GM18511 (cell line): ENCODE measurements around the gene FH.

Source experiments
- ATAC-seq: cut with Tn5 transposase; IDR thresholded peaks from one replicate; pipeline ENCODE4 v1.9.1; 2021; ENCODE audit warnings: mild to moderate bottlenecking, moderate library complexity; ENCODE audit not compliant: unreplicated experiment

The FH gene

GRCh38 chr1:241519308-241520079 lies at the start of gene FH:
TSS of gene FH (minus strand) at chr1:241519755. CDS start at chr1:241519722, 33 bp downstream.
- peak; percentile 95 for ATAC-seq

GRCh38 chr1:241560849-241561187 lies 41.3 kb upstream of the FH start:
- no peak for ATAC-seq

DNA sequence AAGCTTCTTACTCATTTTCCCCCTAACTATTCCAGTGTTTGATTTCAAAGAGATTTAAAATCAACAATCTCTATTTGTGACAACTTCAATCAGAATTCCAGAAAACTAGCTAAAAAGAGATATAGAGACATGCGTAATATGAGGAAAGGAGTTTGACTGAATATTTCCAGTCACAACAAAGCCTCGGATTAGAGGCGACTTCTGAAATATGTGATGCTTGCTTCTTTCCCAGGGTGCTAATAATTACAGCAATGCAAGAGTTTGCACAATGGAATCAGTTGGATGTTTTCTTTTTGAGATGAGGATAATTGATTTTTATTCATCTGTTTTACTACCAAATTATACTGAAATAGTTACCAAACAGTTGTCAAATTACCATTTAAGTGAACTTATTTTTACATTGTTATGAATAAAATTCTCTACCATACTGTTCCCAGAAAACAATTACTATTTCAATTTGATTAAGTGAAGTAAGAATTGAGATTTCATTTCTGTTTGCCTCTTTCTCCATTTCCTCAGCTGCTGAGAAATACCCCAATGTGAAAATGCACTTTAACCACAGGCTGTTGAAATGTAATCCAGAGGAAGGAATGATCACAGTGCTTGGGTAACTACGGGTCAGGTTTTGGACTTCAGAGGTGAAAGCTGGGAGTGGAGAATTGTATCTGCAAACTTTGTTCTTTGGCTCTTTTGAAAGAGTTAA lies 40.7 kb upstream of the FH start:
- ATAC-seq = no peak

- ATAC-seq = no peak
Observed at GRCh38 chr1:241557551-241558193, 38.1 kb upstream of the FH start.

- ATAC-seq = no peak
Observed at GRCh38 chr1:241557031-241557430, 37.5 kb upstream of the FH start.

DNA sequence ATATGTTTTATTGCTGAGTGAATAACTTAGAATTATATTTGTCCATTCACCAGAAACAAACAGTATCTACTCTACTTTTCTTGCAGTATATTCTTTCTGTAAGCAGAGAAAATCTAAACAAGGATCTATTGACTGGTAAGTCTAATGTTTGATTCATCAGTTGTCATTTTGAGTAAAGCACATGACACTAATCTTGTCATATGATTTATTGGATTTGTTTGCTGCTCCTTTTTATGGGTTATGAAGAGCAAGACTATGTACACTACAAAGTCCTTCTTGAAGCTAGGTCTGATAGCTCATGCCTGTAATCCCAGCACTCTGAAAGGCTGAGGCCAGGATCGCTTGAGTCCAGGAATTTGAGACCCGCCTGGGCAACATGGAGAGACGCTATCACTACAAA lies 36.0 kb upstream of the FH start:
- no peak for ATAC-seq

DNA sequence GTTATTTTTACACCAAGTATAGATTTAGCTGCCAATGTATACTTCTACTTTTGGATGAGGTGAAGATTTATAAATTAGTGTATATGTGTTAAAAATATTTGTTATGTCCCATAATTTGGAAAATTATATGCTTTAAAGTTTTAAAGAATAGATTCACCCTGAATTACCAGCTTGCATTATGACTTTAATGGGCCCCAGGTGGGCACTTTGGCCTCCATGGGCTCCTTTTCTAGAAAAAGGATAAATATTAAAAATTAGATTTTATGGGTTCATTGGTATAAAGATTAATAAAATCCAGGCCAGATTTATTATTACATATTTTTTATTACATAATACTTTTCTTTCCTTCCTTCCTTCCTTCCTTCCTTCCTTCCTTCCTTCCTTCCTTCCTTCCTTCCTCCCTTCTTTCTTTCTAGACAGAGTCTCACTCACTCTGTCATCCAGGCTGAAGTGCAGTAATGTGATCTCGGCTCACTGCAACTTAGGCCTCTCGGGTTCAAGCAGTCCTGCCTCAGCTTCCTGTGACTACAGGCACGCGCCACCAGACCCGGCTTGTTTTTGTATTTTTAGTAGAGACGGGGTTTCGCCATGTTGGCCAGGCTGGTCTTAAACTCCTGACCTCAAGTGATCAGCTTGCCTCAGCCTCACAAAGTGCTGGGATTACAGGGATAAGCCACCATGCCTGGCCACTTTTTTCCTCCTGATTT lies 34.5 kb upstream of the FH start:
- ATAC-seq = no peak

GRCh38 chr1:241551759-241552638 lies 32.4 kb upstream of the FH start:
- peak; percentile 86 for ATAC-seq

DNA sequence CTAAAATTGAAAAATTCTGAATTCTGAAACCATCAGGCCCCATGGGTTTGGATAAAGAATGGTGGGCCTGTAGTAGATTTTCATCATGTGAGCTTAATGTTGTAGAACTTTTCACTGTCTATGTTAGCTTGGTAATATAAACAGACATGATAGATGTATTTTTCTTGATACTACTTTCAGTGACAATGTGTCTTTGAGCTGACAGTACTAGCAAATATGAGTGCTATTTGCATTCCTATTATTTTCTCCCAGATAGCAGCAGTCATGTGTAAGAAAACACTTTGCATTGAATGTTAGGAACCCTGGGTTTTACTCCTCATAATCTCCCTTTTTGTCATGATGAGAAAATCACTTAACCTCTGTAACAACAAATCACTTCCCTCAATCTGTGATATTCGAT lies 30.8 kb upstream of the FH start:
- no peak for ATAC-seq

DNA sequence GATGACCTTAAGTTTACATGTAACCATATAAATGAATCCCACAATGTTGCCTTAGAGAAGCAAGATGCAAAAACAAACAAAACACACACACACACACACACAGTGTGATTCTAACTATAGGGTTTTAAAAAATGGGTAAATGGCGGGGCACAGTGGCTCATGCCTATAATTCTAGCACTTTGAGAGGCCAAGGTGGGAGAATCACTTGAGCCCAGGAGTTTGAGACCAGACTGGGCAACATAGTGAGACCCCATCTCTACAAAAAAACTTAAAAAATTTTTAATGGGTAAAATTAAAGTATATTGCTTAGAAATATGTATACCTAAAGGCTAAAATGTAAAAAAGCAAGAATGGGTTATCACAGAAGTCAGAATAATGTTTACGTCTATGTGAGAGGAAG lies 28.5 kb upstream of the FH start:
- ATAC-seq = no peak

DNA sequence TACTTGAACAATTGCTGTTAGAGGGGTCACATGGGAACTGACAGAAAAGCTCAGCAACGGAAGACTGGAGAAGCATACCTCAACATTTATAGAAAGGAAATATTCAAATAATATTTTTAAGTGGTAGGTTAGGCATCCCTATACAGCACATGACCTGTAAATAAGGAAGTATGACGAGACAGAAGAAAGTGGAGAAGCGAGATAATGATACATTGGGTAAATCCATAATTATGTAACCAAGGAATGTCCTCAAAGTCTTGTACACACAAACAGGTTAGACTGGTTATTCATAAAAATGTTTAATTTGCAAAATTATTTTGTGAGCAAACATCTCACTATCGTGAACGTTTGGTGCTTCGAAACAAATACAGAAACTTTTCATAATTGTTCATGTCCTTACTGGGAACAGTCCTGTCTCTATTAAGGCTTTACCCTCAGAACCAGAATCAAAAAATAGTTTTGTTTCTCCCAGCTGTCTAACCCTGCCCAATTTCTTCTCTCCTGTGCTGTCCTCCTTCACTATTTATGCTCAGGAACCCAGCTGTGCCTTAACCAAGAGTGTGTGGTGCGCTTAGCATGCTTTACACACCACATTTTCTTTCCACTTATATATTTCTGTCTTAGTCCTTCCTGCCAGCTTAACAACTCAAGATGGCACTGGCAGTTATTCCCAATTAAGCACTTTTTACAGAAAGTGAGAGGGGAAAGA lies 22.8 kb upstream of the FH start:
- ATAC-seq = no peak

GRCh38 chr1:241536969-241537368 lies 17.4 kb upstream of the FH start:
- no peak for ATAC-seq

- ATAC-seq = no peak
Observed at GRCh38 chr1:241536304-241536703, 16.7 kb upstream of the FH start.

DNA sequence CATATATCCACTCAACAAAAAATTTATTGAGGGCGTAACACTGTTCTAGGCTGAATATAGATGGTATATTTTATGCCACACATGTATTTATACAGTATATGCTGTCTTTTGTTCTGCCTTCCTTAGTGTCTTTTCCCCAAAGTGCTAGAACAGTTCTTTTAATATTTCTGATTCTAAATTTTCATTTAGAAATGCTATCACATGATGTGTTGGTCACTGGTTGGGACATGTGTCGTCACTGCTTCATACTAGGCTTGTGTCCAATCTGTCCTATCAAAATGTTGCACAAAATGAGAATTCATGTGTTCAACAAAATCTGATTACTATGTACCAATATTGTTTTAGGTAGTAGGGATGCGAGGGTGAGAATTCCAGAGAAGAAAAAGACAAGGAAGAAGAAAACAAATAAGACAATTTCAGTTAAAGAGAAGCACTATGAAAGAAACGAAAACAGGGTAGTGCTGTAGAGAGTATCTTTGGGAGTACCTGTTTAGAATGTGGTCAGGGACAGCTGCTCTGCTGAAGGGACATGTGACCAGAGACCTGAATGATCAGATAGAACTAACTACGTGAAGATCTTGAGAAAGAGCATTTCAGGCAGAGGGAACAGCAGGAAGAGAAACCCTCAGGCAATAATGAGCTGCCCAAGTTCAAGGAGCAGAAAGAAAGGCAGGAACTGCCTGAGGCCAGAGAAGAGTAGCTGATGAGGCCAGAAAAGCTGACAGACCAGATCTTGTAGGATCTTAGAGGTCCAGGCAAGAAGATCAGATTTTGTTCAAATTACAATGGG lies 14.0 kb upstream of the FH start:
- ATAC-seq = peak; percentile 42

GRCh38 chr1:241532864-241533263 lies 13.3 kb upstream of the FH start:
- ATAC-seq = peak; percentile 64

GRCh38 chr1:241532162-241532531 lies 12.6 kb upstream of the FH start, which contains the start of gene KMO:
TSS of gene KMO (plus strand) at chr1:241532378. CDS start at chr1:241532445, 67 bp downstream.
- peak; percentile 40 for ATAC-seq

- ATAC-seq = peak; percentile 70
Observed at GRCh38 chr1:241531195-241532161, 11.9 kb upstream of the FH start.

- ATAC-seq = no peak
Observed at GRCh38 chr1:241527146-241527545, 7.6 kb upstream of the FH start.
